CD4-positive, alpha-beta T cell treated with Interferon gamma for 1 hour (primary cell): Measurements from ENCODE around the gene ENO1.
"Not testable (repeated sequence)": the region's sequence is repeated elsewhere in the genome, so short reads cannot be mapped to it uniquely, and the experiment has no call there.

Experiments used
- DNase-seq: peaks from one replicate; pipeline ENCODE4 v3.0.0-alpha.2; 2020

Gene ENO1

DNA sequence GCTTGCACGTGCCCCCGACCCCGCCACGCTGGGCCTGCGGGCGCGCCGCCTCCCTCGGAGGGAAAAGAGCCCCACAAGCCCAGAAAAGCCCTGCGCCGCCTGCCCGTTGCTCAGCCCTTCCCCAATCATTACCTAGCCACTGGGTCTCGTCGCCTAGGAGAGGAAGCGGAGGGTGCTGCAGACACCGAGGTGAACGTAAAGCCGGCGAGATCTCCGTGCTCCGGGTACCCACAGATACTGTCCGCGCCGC lies at the start of gene ENO1:
ENO1 (minus strand) TSS at position 239 of the 250 bp plus-strand sequence. CDS start 3,778 bp downstream, outside the sequence.
- no peak for DNase-seq

DNA sequence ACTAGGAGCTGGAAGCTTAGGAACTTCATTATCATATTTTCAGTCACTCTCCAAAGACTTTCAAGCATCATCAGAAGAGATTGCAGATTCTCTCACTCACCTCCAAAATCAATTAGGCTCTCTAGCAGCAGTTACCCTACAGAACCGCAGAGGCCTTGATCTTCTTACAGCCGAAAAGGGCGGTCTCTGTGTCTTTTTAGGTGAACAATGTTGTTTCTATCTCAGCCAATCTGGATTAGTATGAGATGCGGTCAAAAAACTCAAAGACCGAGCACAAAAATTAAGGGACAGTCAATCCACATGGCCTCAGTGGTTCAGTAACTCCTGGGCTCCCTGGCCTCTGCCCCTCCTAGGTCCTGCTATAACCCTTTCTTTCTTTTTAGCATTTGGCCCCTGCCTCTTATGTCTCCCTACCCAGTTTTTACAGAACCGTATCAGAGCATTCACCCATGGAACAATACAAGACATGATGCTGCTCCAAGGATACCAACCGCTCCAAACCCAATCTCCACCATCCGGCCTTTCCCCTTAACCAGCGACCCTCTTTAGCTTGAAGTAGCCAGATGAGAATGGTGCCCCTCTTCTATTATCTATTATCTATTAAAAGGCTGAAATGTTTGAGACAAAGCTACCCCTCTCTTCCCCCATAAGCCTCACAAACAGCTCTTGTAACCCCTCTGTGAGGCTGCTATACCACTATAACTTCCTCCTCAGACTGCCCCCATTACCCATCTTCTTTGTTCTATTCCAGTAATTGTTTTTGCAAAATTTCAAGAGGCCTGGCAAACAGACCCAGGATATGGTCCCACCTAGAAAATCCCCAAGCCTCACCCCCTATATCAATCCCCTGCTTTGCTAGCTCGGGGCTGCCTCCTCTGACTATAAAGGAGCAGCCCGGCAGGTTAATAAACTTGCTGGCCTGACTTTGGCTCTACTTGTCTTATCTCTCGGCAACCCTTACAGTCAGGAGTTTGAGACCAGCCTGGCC lies 48.5 kb upstream of the ENO1 start:
- no peak for DNase-seq

DNA sequence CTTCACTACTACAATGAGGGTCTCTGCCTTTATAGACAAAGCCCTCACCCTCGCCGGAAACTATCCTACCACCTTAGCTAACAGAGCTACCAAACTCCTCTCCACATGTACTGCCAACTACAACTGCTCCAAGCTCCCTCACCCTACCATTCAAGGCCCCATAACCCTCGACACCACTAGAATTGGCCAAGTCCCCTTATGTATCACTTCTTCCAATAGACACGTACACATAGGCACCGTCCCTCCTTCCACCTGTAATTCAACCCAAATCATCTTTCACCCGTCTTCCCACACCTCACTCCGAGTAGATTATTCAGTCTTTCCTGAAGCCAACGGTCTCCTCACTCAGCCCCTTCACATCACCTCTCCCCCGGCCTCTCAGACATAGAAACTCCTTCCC lies 47.5 kb upstream of the ENO1 start:
- no peak for DNase-seq

DNA sequence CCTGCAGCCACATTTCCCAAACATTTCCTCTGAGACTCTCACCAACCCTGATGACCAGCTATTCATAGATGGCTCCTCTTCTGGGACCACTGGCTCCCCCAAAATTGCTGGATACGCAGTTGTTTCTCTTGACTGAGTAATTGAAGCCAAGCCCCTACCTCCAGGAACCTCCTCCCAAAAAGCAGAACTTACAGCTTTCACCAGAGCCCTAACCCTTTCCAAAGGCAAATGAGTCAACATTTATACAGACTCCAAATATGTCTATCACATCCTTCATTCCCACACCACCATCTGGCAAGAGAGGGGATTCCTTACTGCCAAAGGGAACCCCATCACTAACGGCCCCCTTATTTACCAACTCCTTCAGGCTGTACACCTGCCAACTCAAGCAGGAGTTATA lies 46.9 kb upstream of the ENO1 start:
- no peak for DNase-seq

DNA sequence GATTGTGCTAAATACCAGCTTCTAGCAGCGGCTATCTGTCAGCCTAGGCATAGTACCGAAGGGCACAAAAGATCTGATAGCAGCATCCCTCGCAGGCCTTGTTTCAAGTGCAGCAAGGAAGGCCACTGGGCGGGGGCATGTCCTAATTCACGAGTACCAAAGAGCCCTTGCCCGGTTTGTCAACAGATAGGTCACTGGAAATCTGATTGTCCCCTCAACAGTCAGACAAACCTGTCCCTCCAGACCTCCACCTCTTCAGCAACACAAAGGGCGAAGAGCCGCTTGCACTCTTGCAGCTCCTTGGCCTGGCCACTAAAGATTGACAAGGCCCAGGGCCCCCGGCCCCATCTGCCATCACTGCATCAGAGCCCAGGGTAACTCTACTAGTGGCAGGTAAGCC lies 44.5 kb upstream of the ENO1 start:
- DNase-seq: no peak

DNA sequence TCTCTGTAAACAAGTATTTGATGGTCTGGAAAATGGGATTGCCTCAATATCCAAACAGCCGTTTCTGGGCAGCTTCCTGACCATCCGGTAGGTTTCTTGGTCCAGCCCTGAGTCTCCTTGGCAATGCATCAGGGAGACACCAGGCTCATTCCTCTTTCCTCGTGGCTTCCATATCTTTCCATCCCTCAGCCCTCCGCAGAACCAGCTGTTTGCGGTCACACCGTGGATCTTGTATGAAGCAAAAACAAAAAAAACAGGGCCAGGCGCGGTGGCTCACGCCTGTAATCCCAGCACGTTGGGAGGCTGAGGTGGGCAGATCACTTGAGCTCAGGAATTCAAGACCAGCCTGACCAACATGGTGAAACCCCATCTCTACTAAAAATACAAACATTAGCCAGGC lies 39.0 kb upstream of the ENO1 start:
- DNase-seq: not testable (repeated sequence)

DNA sequence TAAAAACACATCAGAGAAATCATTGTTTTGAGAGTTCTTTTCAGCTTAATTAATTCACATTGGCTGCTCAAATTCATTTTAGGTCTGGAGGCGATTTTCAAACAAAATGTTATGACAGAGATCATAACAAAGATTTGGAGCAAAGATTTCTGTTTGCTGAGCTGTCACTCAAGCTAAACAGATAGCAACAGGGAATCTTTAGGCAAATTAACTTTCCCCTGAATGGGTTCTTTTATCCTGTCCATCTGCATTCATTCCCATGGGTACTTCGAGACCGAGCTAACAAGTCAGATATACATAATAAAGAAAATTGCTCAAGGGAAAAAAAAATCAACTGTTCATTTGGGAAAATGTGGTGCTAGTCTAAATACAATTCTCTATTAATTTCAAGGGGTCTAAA lies 37.0 kb upstream of the ENO1 start:
- DNase-seq: no peak

DNA sequence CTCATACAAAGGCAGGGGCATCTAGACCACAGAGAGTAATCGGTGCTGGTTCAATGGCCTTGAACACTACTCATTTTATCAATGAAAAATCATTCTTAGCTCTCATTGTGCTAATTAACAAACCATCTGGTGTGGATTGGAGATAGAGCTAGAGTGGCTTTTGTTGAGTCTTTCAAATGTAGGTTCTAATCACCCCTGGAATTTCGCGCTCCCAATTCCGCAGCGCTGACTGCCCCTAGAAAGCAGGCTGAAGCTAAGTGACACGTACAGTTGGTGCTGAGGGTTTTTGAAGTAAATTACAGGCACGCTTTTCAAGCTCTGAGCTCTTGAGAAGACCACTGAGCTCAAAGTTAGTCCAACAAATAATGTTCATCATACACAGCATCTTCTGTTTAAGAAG lies 36.0 kb upstream of the ENO1 start:
- no peak for DNase-seq

DNA sequence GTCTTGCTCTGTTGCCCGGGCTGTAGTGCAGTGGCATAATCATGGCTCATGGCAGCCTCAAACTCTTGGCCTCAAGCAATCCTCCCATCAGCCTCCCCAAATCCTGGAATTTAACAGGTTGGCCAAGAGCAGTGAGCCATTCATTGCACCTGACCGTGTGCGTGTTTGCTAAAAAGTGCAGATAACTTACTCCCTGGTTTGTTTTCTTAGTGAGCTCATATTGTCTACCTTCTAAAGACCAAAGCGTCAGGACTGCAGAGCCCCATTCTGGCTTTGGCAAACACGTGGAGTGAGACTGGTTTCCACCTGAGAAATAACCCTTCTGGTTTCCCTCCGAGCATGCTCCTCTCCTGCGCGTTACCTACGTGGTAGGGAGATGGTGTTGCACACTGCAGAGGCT lies 35.0 kb upstream of the ENO1 start:
- DNase-seq: no peak

DNA sequence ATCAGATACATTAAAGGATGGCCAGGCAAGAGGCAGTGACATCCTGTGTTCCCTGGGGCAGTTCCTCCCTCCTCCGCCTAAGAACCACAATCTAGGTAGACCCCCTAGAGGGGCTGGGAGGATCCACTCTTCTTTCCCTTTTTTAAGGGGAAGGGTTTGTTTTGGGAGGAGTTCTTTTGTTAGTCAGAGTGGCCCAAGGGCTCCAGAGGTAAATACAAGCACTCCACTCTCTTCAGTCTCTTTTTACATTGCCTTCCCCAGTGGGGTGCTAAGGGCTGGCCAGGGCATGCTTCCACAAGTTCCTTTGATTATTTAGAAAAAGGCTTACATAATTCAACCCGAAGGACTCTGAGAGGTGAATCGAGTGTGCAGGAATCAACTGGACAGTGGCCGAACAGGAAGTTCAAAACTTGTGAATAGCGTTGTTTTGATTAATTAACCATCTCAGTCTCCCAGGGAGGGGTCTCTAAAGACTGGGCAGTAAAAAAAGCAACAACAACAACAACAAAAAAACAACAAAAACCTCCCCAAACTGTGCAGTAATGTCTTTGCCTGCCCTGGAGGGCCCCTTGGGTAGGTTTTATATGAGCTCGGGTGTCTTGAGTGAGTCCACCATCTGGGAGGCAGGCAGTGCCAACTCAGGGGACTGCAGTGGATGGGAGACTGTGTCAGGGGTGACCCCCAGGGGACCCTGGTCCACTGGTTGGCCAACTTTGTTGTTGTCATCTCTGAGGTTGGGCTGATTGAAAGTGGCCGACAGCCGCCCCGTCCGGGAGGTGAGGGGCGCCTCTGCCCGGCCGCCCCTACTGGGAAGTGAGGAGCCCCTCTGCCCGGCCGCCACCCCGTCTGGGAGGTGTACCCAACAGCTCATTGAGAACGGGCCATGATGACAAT lies 33.2 kb upstream of the ENO1 start:
- DNase-seq: no peak

DNA sequence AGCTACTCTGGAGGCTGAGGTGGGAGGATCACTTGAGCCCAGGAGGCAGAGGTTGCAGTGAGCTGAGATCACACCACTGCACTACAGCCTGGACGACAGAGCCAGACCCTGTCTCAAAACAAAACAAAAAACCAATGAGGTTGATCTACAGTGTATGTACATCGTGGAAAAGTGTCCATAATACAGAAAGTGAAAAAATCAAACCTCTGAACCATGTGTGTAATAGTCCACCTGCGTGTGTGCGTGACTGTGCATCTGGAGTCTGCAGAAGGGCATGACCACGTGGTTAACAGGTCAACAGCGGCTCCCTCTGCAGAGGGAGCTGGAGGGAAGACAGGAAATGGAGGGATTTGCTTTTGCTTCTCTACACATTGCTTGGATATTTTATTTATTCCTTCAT lies 32.4 kb upstream of the ENO1 start:
- DNase-seq: no peak

DNA sequence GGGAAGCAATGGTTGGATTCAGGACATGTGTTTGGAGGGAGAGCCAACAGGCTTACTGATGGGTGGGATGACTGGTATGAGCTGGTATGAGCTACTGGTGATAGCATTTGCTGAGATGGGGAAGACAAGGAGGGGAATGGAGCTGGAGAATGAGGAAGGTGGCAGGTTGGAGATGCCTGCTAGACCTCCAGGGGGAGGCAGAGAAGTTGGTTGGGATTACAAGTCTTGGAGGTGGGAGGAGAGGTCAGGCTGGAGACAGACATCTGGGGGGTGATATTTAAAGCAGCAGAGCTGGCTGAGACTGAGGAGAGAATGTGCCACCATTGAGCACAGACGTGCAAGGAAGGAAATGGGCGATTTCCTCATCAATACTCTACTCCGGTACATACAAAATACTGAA lies 31.8 kb upstream of the ENO1 start:
- no peak for DNase-seq

DNA sequence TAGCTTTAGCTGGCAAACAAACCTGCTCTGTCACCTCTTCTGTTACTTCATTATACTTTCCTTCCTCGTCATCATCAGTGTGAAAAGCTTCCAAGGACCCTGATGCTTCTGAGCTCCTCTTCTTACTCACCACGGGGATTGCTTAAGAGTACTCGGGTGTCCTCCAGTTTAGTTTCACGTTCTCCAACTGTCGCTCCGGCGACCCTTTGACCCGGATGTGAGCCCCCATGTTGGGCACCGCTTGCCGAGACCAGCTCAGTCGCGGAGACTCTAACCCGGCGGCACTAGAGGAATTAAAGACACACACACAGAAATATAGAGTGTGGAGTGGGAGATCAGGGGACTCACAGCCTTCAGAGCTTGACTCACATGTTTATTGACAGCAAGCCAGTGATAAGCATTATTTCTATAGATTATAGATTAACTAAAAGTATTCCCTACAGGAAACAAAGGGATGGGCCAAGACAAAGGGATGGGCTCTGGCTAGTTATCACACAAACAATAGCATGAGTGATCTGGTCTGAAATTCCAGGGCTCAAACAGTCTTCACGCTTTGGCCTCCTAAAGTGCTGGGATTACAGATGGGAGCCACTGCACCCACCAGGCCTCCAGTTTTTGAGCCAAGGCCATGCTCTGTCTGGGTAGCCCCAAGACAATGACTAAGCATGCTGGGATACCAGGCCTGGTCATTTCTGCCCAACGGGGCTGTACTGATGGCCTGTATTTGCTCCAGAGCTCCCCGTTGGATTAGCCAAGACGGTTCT lies 30.1 kb upstream of the ENO1 start:
- DNase-seq: no peak

DNA sequence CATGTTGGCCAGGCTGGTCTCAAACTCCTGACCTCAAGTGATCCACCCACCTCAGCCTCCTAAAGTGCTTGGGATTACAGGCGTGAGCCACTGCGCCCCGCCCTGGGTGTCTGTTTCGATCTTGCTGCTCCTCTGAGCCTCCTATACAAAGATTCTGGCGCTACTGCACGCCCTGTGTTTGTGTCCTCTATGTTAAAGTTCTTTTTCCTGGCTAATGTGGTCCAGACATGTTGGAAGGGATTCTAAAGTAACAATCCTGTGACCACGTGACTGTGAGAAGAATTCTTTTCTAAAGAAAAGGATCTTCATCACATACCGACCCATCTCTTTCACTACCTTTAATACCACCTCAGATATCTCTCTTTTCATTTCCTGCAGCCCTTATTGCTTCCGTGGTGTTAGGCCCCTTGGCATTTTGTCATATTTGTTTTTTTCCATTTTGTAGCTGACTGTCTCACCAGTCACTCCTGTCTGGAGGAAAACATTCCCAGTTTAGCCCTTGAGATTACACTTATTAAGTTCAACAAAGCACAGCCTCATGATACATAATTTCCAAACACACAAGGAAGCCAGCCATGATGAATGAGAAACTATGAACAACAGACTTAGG lies 27.2 kb upstream of the ENO1 start:
- no peak for DNase-seq

DNA sequence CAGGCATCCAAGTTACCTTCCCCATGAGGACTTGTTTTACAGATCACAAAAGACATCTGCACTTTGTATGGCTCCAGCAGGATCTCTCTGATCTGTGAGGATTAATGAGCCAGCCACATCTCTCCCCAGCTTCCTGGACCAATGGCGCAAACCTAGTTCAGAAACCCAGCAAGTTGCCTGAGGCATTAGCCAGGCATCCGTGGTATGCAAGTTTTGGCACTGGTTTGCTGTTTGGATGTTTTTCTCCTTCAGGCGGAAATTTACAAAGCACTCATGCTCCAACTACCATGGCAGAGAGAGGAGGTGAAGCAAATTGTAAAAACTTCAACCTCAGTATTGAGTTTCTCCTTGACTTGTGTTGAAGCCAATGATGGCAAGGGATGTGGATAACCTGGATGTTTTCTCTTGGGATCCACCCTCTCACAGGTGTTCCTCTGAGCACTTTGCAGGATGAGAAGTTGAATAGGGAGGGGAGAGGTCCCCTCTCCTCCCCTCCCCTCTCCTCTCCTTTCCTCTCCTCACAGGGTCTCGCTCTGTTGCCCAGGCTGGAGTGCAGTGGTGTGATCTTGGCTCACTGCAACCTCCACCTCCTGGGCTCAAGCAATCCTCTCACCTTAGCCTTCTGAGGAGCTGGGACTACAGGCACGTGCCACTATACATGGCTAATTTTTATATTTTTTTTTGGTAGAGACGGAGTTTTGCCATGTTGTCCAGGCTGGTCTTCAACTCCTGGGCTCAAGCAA lies 25.6 kb upstream of the ENO1 start:
- no peak for DNase-seq

DNA sequence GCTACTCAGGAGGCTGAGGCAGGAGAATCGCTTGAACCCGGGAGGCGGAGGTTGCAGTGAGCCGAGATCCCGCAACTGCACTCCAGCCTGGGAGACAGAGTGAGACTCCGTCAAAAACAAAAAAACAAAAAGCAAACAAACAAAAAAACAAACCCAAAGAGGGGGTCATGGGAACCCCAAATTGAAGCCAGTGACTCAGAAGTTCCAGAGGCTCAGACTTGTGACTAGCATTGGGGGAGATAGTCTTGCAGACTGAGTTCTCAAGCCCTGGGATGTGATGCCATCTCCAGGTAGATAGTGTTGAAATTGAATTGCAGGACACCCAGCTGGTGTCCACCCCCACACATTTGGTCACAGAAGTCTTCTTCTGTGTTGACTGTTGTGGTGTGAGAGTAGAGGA lies 24.9 kb upstream of the ENO1 start:
- no peak for DNase-seq

DNA sequence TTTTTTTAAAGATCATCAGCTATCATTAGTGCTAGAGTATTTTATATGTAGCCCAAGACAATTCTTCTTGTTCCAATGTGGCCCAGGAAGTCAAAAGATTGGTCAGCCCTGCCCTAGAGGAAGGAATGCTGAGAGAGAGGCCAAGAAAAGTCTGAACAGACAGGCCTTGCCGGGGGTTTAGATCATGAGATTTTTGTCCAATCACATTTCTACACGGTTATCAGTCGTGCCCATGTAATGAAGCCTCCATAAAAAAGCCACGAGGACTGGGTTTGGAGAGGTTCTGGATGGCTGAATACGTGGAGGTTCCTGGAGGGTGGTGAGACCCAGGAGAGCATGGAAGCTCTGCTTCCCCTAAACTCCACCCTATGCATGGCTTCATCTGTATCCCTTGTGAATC lies 24.3 kb upstream of the ENO1 start:
- DNase-seq: no peak

DNA sequence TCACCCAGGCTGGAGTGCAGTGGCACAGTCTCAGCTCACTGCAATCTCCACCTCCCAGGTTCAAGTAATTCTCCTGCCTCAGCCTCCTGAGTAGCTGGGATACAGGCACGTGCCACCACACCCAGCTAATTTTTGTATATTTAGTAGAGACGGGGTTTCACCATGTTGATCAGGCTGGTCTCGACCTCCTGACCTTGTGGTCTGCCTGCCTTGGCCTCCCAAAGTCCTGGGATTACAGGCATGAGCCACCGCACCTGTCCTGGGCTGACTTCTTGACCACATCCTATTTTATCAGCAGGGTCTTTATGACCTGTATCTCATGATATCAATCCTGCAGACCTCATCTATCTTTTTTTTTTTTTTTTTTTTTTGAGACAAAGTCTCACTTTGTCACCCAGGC lies 22.2 kb upstream of the ENO1 start:
- DNase-seq: not testable (repeated sequence)

DNA sequence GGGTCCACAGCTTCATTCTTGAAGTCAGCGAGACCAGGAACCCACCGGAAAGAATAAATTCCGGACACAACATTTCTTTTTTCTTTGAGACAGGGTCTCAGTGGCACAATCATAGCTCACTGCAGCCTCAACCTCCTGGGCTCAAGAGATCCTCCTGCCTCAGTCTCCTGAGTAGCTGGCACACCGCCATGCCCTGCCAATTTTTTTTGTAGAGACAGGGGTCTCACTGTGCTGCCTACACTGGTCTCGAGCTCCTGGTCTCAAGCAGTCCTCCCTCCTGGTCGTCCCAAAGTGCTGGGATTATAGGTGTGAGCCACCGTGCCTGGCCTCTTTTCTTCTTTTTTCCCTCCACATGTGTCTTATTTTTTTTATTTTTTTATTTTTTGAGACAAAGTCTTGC lies 20.6 kb upstream of the ENO1 start:
- no peak for DNase-seq

DNA sequence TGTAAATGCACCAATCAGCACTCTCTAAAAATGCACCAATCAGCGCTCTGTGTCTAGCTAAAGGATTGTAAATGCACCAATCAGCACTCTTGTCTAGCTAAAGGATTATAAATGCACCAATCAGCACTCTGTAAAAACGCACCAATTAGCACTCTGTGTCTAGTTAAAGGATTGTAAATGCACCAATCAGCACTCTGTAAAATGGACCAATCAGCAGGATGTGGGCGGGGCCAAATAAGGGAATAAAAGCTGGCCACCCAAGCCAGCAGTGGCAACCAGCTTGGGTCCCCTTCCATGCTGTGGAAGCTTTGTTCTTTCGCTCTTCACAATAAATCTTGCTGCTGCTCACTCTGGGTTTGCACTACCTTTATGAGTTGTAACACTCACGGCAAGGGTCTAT lies 19.9 kb upstream of the ENO1 start:
- DNase-seq: not testable (repeated sequence)

DNA sequence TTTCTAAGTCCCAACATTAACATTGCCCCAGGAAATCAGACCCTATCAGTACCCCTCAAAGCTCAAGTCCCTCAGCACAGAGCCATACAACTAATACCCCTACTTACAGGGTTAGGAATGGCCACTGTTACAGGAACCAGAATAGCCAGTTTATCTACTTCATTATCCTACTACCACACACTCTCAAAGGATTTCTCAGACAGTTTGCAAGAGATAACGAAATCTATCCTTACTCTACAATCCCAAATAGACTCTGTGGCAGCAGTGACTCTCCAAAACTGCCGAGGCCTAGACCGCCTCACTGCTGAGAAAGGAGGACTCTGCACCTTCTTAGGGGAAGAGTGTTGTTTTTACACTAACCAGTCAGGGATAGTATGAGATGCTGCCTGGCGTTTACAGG lies 19.0 kb upstream of the ENO1 start:
- not testable (repeated sequence) for DNase-seq

DNA sequence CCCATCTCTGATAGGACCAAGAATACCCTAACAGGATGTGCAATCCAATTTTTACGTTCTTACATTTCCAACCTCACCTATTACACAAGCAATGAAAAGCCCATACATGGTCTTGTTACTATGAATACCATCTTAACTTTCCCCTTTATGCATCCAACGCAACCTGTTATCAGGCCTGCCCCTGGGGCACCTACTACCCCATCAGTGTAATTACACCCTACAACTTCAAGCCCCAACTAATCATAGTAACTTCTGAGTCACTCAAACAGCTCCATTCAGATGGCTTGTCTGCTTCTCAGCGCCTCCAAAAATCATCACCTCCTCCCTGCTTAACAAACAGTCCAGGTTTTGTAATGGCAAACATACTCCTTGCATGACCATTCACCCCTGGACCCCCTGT lies 18.3 kb upstream of the ENO1 start:
- DNase-seq: not testable (repeated sequence)
